GM19397 (cell line): Measurements from ENCODE around the gene VWA8.
"Not testable (repeated sequence)": the region's sequence is repeated elsewhere in the genome, so short reads cannot be mapped to it uniquely, and the experiment has no call there.

ENCODE experiments used
- ATAC-seq: cut with Tn5 transposase; IDR thresholded peaks from one replicate; pipeline ENCODE4 v1.9.1; 2021; ENCODE audit warnings: mild to moderate bottlenecking, moderate library complexity; ENCODE audit not compliant: unreplicated experiment

VWA8 gene

GRCh38 chr13:41969072-41969471, 8.2 kb upstream of the VWA8 start:
- ATAC-seq = no peak

GRCh38 chr13:41966671-41967070, 5.8 kb upstream of the VWA8 start:
- no peak for ATAC-seq

- no peak for ATAC-seq
Measured at GRCh38 chr13:41962994-41963393, 2.1 kb upstream of the VWA8 start.

GRCh38 chr13:41961466-41961760, 504 bp upstream of the VWA8 start:
- ATAC-seq = no peak

GRCh38 chr13:41960211-41960636, 685 bp downstream of the VWA8 start:
- ATAC-seq = no peak

- no peak for ATAC-seq
Measured at GRCh38 chr13:41956272-41956671, 4.6 kb downstream of the VWA8 start.

- ATAC-seq = no peak
Measured at GRCh38 chr13:41955605-41956004, 5.3 kb downstream of the VWA8 start.

- ATAC-seq = no peak
Measured at GRCh38 chr13:41954226-41954625, 6.7 kb downstream of the VWA8 start.

GRCh38 chr13:41952749-41953148, 8.2 kb downstream of the VWA8 start:
- no peak for ATAC-seq

- not testable (repeated sequence) for ATAC-seq
Measured at GRCh38 chr13:41949104-41949503, 11.8 kb downstream of the VWA8 start.

GRCh38 chr13:41945926-41946325, 15.0 kb downstream of the VWA8 start:
- ATAC-seq = no peak

GRCh38 chr13:41944635-41945397, 16.1 kb downstream of the VWA8 start:
- ATAC-seq = no peak

- ATAC-seq = no peak
Measured at GRCh38 chr13:41944229-41944628, 16.7 kb downstream of the VWA8 start.

GRCh38 chr13:41942462-41943094, 18.3 kb downstream of the VWA8 start:
- no peak for ATAC-seq

GRCh38 chr13:41941174-41941573, 19.7 kb downstream of the VWA8 start:
- ATAC-seq = no peak

GRCh38 chr13:41939398-41939797, 21.5 kb downstream of the VWA8 start:
- ATAC-seq = no peak

- ATAC-seq = no peak
Measured at GRCh38 chr13:41938918-41939317, 22.0 kb downstream of the VWA8 start.

- no peak for ATAC-seq
Measured at GRCh38 chr13:41937388-41937787, 23.5 kb downstream of the VWA8 start.

GRCh38 chr13:41935501-41935900, 25.4 kb downstream of the VWA8 start:
- ATAC-seq = no peak

- ATAC-seq = no peak
Measured at GRCh38 chr13:41934994-41935393, 25.9 kb downstream of the VWA8 start.

- ATAC-seq = no peak
Measured at GRCh38 chr13:41934120-41934519, 26.8 kb downstream of the VWA8 start.

GRCh38 chr13:41931337-41931736, 29.6 kb downstream of the VWA8 start:
- no peak for ATAC-seq

GRCh38 chr13:41930154-41930553, 30.8 kb downstream of the VWA8 start:
- ATAC-seq = no peak
